SJSA1 (cell line): Measurements from ENCODE around the gene STING1. TPM values are rescaled to one million over a fixed set of nuclear protein-coding genes. Genes with fewer than 3 reads are reported as not detected.
"Not testable (repeated sequence)": the region's sequence is repeated elsewhere in the genome, so short reads cannot be mapped to it uniquely, and the experiment has no call there.

Source experiments
- DNase-seq, 2 experiments: peaks; one replicate each; pipeline ENCODE4 v3.0.0-alpha.2; 2015 to 2020; ENCODE audit warnings: low spot score in 2 of 2, low read depth in 1 of 2
- H3K27ac ChIP-seq: fragments of 250-450 bp; sonication (Bioruptor Pico); 2 replicates; pipeline ENCODE4 v1.5.1; 2020; ENCODE audit warnings: mild to moderate bottlenecking, moderate library complexity
- H3K27me3 ChIP-seq: fragments of 250-450 bp; sonication (Bioruptor Pico); replicated peaks from 2 replicates; pipeline ENCODE4 v1.5.1; 2020; ENCODE audit warnings: mild to moderate bottlenecking, moderate library complexity
- H3K36me3 ChIP-seq: fragments of 250-450 bp; sonication (Bioruptor Pico); 2 replicates; pipeline ENCODE4 v1.5.1; 2020; ENCODE audit warnings: mild to moderate bottlenecking
- H3K4me1 ChIP-seq: fragments of 250-450 bp; sonication (Bioruptor Pico); replicated peaks from 2 replicates; pipeline ENCODE4 v1.6.1; 2021; ENCODE audit warnings: mild to moderate bottlenecking
- H3K4me3 ChIP-seq: fragments of 250-450 bp; sonication (Bioruptor Pico); 2 replicates; pipeline ENCODE4 v1.5.1; 2020; ENCODE audit warnings: mild to moderate bottlenecking
- H3K9me3 ChIP-seq: fragments of 250-450 bp; sonication (Bioruptor Pico); replicated peaks from 2 replicates; pipeline ENCODE4 v1.5.1; 2020; ENCODE audit warnings: mild to moderate bottlenecking
- total RNA-seq: library from RNA; depleted of rRNA; stranded (reverse); fragments of >200 nt; shearing (Covaris generic); gene quantifications from 2 replicates; pipeline ENCODE4 v1.2.3, GENCODE V29; 2014

Gene STING1
- total RNA-seq, 1 experiment from 2014 or later: 46.6 TPM

- Histone ChIP-seq H3K9me3 (no peaks in the 10 kb centered on the region), H3K36me3 (no peaks in the 10 kb centered on the region), H3K27ac (no peak overlapping the region), H3K4me1 (peaks cover 17% of the 10 kb centered on the region), H3K27me3 (no peaks in the 10 kb centered on the region), H3K4me3 (no peak overlapping the region)
- DNase-seq: no peak
Measured at GRCh38 chr5:139514486-139514856, 31.9 kb upstream of the STING1 start.

GRCh38 chr5:139513852-139514485, 31.4 kb upstream of the STING1 start:
- Histone ChIP-seq H3K9me3 (no peaks in the 10 kb centered on the region), H3K4me1 (peaks cover 17% of the 10 kb centered on the region), H3K27ac (no peak overlapping the region), H3K27me3 (no peaks in the 10 kb centered on the region), H3K4me3 (no peak overlapping the region), H3K36me3 (no peaks in the 10 kb centered on the region)
- no peak for DNase-seq

- not testable (repeated sequence) for H3K27me3 ChIP-seq, H3K9me3 ChIP-seq, H3K36me3 ChIP-seq, H3K27ac ChIP-seq, H3K4me3 ChIP-seq
- H3K4me1 ChIP-seq: peaks cover 13% of the 10 kb centered on the region
- peak; percentile 72 to 87 for DNase-seq
Measured at GRCh38 chr5:139513434-139513833, 30.9 kb upstream of the STING1 start.

GRCh38 chr5:139512786-139513390, 30.3 kb upstream of the STING1 start:
- DNase-seq: no peak
- H3K27ac ChIP-seq: no peak overlapping the region

GRCh38 chr5:139504722-139505121, 22.2 kb upstream of the STING1 start:
- H3K36me3 ChIP-seq, H3K4me3 ChIP-seq, H3K27ac ChIP-seq, H3K27me3 ChIP-seq, H3K4me1 ChIP-seq, DNase-seq, H3K9me3 ChIP-seq: not testable (repeated sequence)

More at GRCh38 chr5:139512786-139513390, 30.3 kb upstream of the STING1 start:
- H3K4me1 ChIP-seq: peaks cover 8% of the 10 kb centered on the region
- H3K27me3 ChIP-seq: no peaks in the 10 kb centered on the region
- no peaks in the 10 kb centered on the region for H3K9me3 ChIP-seq
- H3K36me3 ChIP-seq: no peaks in the 10 kb centered on the region
- no peak overlapping the region for H3K4me3 ChIP-seq

GRCh38 chr5:139503879-139504278, 21.3 kb upstream of the STING1 start:
- not testable (repeated sequence) for H3K4me1 ChIP-seq, H3K9me3 ChIP-seq, H3K27ac ChIP-seq, H3K36me3 ChIP-seq, H3K27me3 ChIP-seq, H3K4me3 ChIP-seq, DNase-seq

GRCh38 chr5:139503036-139503817, 20.7 kb upstream of the STING1 start:
- not testable (repeated sequence) for H3K4me1 ChIP-seq, H3K9me3 ChIP-seq, H3K4me3 ChIP-seq, H3K27me3 ChIP-seq, H3K27ac ChIP-seq, H3K36me3 ChIP-seq, DNase-seq

- Histone ChIP-seq H3K36me3 (no peaks in the 10 kb centered on the region), H3K27me3 (no peaks in the 10 kb centered on the region), H3K9me3 (no peaks in the 10 kb centered on the region), H3K27ac (no peak overlapping the region), H3K4me1 (peaks cover 4% of the 10 kb centered on the region), H3K4me3 (no peak overlapping the region)
- no peak for DNase-seq
Measured at GRCh38 chr5:139501381-139501780, 18.8 kb upstream of the STING1 start.

- peaks cover 37% of the 10 kb centered on the region for H3K4me1 ChIP-seq
- H3K36me3 ChIP-seq: no peaks in the 10 kb centered on the region
- H3K27ac ChIP-seq: peak overlapping the region; percentile 32; the same call in 1 of the 2 replicates
- no peak overlapping the region for H3K4me3 ChIP-seq
- no peaks in the 10 kb centered on the region for H3K9me3 ChIP-seq
- peak in 1 of 2 experiments; percentile 59 for DNase-seq
- no peaks in the 10 kb centered on the region for H3K27me3 ChIP-seq
Measured at GRCh38 chr5:139495638-139496435, 13.3 kb upstream of the STING1 start.

- no peaks in the 10 kb centered on the region for H3K27me3 ChIP-seq
- peaks cover 37% of the 10 kb centered on the region for H3K4me1 ChIP-seq
- H3K4me3 ChIP-seq: no peak overlapping the region
- no peaks in the 10 kb centered on the region for H3K9me3 ChIP-seq
- H3K27ac ChIP-seq: peak overlapping the region; percentile 32
- H3K36me3 ChIP-seq: no peaks in the 10 kb centered on the region
- DNase-seq: no peak
Measured at GRCh38 chr5:139494832-139495231, 12.3 kb upstream of the STING1 start.

- no peak for DNase-seq
- Histone ChIP-seq H3K4me1 (peaks cover 37% of the 10 kb centered on the region), H3K27me3 (no peaks in the 10 kb centered on the region), H3K9me3 (no peaks in the 10 kb centered on the region), H3K36me3 (no peaks in the 10 kb centered on the region), H3K4me3 (no peak overlapping the region), H3K27ac (no peak overlapping the region)
Measured at GRCh38 chr5:139494256-139494655, 11.7 kb upstream of the STING1 start.

GRCh38 chr5:139492700-139493192, 10.2 kb upstream of the STING1 start:
- no peaks in the 10 kb centered on the region for H3K27me3 ChIP-seq
- no peak overlapping the region for H3K4me3 ChIP-seq
- no peaks in the 10 kb centered on the region for H3K36me3 ChIP-seq
- no peaks in the 10 kb centered on the region for H3K9me3 ChIP-seq
- DNase-seq: peak in 1 of 2 experiments; percentile 69
- H3K4me1 ChIP-seq: peaks cover 37% of the 10 kb centered on the region
- H3K27ac ChIP-seq: peak overlapping the region; percentile 14; the same call in 1 of the 2 replicates

- Histone ChIP-seq H3K4me1 (peaks cover 10% of the 10 kb centered on the region), H3K36me3 (no peaks in the 10 kb centered on the region), H3K27ac (no peak overlapping the region), H3K27me3 (no peaks in the 10 kb centered on the region), H3K9me3 (no peaks in the 10 kb centered on the region), H3K4me3 (no peak overlapping the region)
- DNase-seq: no peak
Measured at GRCh38 chr5:139488260-139488659, 5.7 kb upstream of the STING1 start.
